Glomerular visceral epithelial cell (primary cell): ENCODE measurements around the gene ATP6V0E2.

Experiments
- DNase-seq: peaks from one replicate; pipeline ENCODE4 v3.0.0-alpha.2; 2016; ENCODE audit errors: extremely low spot score

ATP6V0E2 gene

DNA sequence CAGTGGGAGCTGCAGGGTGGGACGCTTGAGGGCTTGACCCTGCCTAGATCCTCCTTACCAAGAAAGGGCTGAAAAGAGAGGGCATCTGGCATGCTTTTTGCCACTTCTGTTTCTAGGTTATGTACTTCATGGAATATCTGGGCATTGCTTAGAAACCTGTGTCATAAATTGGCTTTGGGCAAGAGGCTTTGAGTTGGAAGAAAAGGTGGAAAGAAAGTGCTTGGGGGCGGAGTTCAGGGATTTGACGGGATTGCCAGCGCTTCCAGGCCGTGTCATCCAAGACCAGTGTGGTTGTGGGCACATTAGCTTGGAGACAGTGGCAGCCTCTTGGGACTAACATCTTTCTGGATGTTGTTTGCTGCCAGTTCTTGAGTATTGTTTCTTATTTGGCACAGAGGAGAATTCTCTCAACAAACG is 34.8 kb upstream of the ATP6V0E2 start:
- peak; percentile 25 for DNase-seq

DNA sequence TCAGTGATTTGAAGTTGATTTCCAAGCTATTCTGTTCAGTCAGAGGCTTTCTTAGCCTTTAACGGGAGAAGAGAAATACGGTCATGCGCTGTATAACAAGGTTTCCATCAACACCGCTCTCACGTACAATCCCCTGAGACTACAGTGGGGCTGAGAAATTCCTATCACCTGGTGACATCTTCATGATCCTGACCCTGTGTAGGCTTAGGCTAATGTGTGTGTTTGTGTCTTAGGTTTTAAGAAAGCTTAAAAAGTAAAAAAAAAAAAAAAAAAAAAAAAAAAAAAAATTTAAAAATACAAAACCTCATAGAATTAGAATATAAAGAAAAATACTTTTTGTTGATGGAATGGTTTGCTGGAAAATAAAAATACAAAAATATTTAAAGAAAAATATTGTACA is 33.8 kb upstream of the ATP6V0E2 start:
- DNase-seq = no peak

DNA sequence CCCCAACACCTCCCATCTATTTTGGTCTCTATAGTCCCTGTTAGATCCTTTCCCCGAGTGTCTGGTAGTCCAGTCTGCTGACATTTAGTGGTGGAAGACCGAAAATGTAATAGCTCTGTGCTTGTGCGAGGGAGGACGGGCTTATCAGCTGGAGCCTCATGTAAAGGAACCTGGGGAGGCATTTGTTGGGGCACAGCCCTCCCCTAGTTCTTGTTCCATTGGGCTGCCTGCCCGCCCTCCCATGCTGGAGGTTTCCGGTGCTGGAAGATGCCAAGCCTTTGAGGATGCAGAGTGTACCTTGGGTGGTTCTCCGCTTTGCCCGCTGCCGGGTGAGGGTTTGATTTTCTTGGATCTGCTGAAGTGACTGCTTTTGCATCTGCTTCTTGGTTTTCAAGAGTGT is 30.2 kb upstream of the ATP6V0E2 start:
- no peak for DNase-seq

DNA sequence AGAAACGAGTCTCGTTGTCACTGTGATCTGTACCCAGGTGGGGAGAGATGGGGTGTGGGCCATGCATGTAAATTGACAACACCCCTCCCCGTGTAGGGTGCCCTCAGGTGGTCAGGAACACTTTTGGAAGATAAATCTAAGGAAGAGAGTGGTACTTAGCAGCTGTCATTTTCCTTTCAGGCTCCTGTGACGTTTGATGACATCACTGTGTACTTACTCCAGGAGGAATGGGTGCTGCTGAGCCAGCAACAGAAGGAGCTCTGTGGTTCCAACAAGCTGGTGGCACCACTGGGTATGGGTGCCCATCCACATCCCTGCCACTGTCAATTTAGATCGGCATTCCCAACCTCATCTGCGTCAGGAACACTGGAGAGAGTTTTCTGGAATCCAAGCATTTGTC is 29.3 kb upstream of the ATP6V0E2 start:
- no peak for DNase-seq

DNA sequence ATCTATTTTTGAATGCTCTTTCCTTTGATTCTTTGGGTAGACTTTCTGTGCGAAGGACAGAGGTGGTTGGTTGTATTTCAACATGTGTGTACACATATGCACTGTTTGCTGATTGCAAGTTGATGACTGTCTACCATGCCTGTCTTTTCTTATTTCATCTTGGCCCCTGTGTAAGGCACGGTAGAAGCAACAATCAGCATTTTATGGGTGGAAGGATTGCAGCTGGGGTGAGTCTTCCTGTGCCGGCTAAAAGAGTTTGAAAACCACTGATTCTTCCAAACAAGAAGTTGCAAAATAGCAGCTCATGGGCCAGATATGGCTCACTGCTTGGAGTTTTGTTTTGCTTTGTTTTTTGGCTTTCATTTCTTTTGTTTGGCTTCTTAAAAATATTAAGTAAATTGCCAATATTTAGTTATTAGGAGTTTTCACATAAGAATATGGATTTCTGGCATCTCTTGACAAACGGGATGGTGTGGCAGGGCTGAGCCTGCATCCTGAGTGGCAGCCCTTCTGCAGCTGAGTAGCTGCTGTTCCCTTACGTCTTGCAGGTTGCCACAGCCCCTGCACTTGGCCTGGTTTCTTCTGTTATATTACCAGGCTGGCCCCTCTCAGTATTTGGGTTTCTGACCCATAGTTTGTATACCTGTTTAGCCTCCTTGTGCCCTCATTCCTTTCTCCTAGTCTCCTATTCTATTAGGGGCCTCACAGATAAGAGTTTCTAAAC is 28.4 kb upstream of the ATP6V0E2 start:
- DNase-seq = no peak

DNA sequence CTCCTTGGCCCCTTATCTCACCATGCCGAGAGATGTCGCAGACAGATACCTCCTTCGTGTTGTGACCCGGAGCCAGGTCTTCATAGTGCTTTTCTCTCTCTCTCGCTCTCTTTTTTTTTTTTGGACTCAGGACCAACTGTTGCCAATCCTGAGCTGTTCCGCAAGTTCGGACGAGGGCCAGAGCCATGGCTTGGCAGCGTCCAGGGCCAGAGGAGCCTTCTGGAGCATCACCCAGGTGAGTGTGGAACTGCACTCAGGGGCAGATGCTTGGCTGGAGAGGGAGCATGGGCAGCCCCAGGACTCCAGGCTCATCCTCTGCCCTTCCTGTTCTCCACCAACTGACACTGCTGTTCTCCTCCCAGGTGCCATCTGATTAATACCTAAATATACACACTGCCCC is 27.7 kb upstream of the ATP6V0E2 start:
- DNase-seq = no peak

DNA sequence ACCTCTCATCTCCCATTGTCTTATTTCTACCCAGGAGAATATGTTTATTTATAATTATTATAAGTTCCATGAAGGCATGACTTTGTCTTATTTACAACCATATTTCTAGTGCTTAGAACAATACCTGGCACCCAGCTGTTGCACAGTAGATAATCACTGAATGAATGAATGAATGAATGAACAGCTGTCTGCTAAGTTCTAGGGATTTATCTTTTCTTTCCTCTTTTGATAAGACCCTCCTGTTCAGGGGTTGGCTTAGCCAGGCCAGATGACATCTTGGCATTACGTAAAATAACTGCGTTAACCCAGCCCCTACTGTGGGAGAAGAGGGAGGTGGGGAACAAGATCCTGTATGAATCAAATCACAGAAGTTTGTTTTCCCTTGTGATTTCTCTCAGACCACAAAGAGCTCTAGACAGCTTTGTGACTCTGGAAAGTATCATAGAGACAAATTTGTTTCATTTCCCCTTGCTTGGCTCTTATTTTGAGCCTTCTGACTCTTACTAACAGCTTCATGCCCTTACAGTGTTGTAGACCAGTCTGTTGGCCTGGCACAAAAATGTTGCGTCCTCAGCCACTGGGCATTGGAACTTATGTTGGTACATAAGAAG is 27.2 kb upstream of the ATP6V0E2 start:
- no peak for DNase-seq

DNA sequence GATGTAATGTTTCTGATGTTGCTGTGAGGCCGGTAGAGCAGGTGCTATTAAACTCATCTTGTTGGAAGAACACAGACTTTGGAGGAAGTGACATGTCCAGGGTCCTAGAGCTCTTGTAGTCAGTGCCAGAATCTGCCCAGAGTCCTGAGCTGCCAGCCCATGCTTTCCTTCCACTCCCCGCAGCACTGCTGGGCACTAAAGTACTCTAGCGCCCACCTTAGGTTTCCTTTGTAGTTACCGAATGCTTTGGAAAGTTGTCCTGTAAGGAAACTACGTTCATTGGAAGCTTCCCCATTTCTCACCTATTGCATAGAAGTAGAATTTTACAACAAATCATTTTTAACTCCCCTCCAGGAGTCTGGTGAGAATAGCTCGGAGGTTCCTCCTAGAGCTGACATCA is 24.6 kb upstream of the ATP6V0E2 start:
- DNase-seq = no peak

DNA sequence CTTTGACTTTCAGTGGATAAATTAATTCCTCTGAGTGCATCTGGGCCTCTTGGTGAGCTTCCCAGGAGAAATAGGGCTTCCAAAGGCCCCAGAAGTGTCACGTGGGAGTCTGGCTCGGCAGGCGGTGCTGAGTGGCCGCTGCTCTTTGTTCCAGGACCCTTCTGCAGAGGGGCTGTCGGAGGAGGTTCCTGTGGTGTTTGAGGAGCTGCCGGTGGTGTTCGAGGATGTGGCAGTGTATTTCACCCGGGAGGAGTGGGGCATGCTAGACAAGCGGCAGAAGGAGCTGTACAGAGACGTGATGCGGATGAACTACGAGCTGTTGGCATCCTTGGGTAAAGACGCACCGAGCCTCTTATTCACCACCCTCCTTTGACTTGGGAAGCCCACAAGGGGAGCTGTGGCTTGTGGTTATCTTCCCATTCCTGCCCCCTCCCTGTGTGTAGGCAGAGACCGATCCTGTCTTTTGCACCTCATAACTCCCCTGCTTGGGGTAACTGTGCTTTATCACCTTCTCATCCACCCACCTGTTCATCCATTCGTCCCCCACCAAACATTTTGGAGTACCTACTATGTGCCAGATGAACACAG is 23.7 kb upstream of the ATP6V0E2 start:
- DNase-seq = no peak

DNA sequence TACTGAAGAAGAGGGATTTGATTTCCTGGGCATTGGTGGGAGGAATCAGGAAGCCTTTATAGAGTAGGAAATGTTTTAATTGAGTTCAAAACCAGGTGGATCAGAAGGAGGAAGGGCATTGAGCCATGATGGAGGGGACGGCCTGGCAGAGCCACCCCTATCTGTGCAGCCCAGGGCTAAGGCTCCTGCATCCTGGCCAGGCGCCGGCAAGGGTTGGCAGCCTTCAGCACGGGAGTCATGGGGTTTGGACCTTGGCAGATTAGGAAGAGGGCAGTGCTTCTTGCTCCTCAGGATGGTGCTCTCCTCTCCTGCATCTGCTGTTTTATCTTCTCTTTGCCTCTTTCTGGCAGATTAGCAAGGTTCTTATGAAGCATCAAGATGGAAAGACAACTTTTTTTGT is 23.1 kb upstream of the ATP6V0E2 start:
- no peak for DNase-seq

DNA sequence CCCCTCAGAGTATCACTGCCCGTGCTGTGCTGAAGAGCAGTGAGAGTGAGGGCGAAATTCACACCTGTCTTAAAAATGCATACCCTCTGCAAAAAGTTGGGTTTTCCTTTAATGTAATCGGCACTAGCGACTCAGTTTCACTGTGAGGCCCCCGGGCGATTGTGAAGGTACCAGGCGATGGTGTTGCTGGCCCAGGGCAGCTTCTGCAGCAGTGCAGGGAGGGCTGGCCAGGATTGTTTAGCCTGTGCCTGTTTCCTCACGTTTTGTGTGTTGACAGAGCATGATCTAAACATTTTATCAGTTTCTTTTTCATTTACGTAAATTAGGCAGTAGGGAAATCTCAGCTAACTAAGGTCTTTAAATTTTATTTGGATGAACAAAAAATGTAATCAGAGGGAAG is 22.3 kb upstream of the ATP6V0E2 start:
- DNase-seq = no peak

DNA sequence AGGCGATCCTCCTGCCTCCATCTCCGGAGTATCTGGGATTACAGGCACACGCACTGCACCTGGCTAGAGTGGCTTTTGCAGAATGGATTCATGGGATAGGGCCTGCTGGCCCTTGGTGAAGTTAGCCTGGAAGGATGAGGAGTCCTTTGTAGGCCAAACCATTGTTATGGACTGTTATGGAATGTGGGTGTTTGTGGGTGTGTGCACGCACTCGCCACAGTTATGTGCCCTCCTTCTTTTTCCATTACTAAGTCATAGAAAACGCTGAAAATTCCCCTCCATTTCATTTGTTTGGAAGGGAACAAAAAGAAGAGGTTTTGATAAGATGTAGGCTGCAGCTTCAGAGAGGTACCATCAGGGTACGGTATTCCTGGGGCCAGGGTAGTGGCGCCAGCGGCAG is 20.6 kb upstream of the ATP6V0E2 start:
- no peak for DNase-seq

DNA sequence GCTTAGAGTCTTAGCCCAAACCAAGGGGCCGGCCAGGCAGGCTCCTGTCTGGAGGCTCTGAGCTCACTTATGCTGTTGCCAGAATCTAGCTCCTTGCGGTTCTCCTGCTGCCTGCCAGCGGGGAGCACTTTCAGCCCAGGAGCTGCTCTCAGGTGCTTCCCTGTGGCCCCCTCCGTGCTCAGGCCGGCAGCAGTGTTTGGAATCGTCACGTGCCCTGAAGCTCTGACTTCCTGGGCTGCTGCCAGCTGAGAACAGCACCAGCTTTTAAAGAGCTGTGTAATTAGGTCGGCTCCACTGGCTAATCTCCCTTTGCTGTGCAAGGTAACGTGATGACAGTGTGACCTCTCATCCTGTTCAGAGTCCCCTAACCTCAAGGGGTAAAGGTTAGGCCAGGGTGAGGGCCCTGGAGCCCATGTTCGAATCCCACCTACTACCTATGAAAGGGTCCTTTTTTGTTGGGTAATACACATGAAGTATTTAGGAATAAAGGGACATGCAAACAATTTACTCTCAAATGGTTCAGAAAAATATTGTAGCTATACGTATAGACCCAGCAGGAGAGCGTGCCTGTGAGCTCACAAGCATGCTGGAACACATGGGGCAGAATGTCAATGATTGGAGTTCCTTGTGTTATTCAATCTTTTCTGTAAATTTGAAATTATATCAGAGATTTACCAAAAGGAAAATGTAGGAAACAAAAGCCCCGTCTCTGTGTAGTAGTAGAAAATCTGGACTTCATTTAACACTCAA is 19.0 kb upstream of the ATP6V0E2 start:
- DNase-seq = peak; percentile 42

DNA sequence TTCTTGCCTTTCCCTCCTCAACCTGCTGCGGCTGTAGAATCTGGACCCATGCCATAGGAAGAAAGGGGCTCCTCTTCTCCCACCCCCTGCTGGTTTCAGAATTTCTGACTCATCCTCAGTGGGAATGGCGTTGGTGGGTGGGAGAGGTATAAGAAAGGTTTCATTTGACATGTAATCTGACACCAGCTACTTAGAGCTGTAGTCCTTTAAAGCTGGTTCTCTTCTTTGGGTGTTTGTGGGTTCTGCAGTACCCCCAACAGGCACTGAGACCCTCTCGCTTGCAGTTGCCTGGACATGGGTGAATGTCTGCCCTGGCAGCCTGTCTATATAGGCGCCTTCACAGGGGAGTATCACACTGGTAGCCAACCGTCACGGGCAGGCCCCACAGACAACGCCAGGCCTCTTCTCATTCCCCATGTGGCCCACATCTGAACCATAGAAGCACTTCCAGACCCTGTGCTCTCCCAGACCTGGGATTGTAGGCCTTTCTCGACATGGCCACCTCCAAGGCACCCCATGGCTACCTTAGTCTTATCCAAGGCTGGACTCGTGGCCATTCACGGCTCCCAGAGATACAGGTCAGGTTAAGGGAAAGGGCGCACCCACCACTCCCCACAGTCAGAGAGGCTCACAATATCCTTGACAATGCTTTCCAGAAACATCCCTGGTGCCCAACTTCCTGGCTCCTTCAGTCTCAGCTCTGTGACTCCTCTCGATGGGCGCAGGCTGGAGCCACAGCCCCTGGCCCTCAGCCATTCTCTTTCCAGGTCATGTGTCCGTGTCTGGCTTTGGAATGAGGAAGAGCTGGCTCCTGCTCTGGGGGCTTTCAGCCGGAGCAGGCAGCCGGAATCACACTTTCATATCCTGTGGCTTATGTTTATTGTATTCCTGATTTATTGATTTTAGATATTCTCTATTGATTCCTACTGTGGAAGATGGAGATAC is 18.1 kb upstream of the ATP6V0E2 start:
- DNase-seq = peak; percentile 60

DNA sequence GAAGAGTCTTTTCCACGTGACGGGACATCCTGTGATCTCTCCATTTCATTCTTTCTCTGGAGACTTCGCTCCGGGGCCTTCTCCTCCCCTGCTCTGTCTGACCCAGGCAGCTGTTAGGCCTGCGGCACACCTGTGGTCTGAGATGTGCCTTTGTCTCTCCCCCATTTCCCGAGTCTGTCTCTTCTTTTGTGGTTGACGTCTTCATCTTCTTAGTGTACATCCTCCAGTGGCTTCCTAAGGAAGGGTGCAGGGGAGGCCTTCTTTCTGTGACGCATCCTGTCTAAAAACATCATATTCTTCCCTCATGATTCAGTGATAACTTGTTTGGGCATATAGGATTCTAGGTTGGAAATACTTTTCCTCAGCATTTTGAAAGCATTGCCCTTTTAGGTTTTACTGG is 17.2 kb upstream of the ATP6V0E2 start:
- DNase-seq = no peak

DNA sequence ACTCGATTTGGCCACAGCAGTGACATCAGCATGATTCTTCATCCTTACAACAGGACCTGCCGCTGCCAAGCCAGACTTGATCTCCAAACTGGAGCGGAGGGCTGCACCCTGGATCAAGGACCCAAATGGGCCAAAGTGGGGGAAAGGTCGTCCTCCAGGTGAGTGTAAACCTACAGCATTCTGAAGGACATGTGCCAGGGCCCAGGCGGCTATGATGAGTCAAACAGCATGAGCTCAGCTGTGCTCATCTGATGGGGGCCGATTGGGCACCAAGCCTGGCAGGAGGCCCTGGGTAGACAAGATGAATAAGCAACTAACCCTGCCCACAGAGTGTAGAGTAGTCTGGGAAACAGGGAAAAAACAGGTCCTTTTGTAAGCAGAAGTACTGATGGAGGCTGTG is 14.4 kb upstream of the ATP6V0E2 start:
- DNase-seq = no peak

DNA sequence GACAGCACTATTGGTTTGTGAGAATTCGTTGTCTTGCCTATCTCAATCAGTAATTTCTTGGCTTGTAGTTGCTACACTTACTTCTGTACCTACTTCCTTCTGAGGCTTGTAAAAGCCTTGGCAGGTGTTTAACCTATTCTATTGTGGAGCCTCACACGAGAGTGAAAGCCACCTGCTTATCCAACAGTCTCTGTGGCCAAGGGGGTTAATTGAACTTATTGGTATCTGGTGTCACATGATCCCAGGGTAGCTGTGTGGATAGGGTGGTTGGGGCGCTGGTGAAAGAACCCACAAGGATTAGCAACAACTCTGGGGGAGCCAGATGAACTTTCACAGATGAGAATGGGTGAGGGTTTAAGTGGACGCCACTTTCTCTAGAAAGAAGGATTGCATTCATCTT is 13.9 kb upstream of the ATP6V0E2 start:
- no peak for DNase-seq

DNA sequence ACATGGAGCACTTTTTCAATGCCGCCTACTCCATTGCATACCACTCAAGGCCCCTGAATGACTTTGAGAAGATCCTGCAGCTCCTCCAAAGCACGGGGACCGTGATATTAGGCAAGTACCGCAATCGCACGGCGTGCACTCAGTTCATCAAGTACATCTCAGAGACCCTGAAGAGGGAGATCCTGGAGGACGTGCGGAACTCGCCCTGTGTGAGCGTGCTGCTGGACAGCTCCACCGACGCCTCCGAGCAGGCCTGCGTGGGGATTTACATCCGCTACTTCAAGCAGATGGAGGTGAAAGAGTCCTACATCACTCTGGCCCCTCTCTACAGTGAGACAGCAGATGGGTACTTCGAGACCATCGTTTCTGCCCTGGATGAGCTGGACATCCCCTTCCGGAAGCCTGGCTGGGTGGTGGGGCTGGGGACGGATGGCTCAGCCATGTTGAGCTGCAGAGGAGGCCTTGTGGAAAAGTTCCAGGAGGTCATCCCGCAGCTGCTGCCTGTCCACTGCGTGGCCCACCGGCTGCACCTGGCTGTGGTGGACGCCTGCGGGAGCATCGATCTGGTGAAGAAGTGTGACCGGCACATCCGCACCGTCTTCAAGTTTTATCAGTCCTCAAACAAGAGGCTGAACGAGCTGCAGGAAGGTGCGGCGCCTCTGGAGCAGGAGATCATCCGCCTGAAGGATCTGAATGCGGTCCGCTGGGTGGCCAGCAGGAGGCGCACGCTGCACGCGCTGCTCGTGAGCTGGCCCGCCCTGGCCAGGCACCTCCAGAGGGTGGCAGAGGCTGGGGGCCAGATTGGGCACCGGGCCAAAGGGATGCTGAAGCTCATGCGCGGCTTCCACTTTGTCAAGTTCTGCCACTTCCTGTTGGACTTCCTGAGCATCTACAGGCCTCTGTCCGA is 12.7 kb upstream of the ATP6V0E2 start:
- DNase-seq = no peak

DNA sequence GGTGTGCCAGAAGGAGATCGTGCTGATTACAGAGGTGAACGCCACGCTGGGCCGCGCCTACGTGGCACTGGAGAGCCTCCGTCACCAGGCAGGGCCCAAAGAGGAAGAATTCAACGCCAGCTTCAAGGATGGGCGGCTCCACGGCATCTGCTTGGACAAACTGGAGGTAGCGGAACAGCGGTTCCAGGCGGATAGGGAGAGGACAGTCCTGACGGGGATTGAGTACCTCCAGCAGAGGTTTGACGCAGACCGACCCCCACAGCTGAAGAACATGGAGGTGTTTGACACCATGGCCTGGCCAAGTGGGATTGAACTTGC is 12.1 kb upstream of the ATP6V0E2 start:
- no peak for DNase-seq

DNA sequence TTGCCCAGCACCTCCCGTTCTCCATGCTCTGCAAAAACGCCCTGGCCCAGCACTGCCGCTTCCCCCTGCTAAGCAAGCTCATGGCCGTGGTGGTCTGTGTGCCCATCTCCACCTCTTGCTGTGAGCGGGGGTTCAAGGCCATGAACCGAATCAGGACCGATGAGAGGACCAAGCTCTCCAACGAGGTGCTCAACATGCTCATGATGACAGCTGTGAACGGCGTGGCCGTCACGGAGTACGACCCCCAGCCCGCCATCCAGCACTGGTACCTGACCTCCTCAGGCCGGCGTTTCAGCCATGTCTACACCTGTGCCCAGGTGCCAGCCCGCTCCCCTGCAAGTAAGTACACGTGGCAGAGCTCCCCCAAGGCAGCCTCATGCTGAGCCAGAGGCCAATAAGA is 11.6 kb upstream of the ATP6V0E2 start:
- DNase-seq = no peak

DNA sequence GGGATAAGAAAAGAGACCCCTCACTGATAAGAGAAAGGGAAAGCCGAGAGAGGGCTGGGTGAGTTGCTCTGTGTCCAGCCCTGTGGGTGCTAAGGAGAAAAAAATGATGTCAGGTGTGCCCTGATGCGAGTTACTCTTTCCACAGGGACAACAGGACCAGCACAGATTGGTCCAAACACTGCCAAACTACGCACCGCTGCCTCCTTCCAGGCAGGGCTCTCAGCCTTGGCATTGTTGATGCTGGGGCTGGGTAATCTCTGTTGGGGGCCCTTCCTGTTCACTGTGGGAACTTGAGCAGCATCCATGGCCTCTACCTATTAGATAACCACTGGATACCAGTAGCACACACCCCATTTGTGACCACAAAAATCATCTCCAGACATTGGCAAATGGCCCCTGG is 10.3 kb upstream of the ATP6V0E2 start:
- DNase-seq = no peak
